Measurements from ENCODE around the gene ADNP. TPM values are rescaled to one million over a fixed set of nuclear protein-coding genes. Genes with fewer than 3 reads are reported as not detected.

ADNP gene
- total and polyA plus RNA-seq, 2 experiments from 2014 or later: 23.2 to 50.8 TPM

DNA sequence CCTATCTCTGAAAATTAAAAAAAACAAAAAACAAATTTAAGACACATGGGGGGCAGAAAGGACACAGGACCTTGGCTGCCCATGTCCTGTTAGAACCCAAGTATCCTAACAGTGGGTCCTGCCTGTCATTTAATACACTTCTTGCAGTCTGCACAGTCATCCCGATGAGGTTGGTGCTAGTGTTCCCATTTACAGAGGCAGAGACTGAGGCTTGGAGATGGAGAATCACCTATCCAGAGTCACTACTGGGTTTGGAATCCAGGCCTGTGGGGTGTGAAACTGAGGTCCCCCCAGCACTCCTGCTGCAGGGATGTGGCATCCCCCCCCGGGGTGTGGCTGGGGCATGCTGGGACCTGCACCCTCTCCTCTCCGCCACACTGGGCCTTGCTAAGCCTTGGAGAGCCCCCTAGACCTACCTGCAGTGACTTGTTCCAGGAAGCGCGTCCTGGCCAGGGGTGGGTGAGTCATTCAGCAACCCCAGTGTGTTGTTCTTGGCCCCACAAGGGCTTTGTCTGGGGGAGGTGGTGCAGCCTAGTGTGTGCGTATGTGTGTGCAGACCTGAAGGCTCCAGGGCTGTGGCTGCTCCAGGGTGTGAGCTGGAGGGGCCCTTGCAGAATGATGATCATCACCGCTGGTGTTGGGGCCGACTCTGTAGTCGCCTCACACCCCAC is 86.7 kb downstream of the ADNP start:
- Histone ChIP-seq H3K4me3 (no peak overlapping the region), H3K9me3 (ENCODE audit: low read depth) (no peaks in the 10 kb centered on the region), H3K27ac (no peak overlapping the region), H3K4me1 (ENCODE audit: low read depth) (no peaks in the 10 kb centered on the region), H3K27me3 (no peaks in the 10 kb centered on the region), H3K36me3 (no peaks in the 10 kb centered on the region)
- DNase-seq (ENCODE audit: low read depth in 1 of 2, low spot score in 1 of 2): peak in 1 of 2 donors; percentile 91
- TF ChIP-seq, protein P1, sequence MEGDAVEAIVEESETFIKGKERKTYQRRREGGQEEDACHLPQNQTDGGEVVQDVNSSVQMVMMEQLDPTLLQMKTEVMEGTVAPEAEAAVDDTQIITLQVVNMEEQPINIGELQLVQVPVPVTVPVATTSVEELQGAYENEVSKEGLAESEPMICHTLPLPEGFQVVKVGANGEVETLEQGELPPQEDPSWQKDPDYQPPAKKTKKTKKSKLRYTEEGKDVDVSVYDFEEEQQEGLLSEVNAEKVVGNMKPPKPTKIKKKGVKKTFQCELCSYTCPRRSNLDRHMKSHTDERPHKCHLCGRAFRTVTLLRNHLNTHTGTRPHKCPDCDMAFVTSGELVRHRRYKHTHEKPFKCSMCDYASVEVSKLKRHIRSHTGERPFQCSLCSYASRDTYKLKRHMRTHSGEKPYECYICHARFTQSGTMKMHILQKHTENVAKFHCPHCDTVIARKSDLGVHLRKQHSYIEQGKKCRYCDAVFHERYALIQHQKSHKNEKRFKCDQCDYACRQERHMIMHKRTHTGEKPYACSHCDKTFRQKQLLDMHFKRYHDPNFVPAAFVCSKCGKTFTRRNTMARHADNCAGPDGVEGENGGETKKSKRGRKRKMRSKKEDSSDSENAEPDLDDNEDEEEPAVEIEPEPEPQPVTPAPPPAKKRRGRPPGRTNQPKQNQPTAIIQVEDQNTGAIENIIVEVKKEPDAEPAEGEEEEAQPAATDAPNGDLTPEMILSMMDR (IDR thresholded peaks at IDR 0.05; ENCODE audit: low read depth, low read length): no peak

DNA sequence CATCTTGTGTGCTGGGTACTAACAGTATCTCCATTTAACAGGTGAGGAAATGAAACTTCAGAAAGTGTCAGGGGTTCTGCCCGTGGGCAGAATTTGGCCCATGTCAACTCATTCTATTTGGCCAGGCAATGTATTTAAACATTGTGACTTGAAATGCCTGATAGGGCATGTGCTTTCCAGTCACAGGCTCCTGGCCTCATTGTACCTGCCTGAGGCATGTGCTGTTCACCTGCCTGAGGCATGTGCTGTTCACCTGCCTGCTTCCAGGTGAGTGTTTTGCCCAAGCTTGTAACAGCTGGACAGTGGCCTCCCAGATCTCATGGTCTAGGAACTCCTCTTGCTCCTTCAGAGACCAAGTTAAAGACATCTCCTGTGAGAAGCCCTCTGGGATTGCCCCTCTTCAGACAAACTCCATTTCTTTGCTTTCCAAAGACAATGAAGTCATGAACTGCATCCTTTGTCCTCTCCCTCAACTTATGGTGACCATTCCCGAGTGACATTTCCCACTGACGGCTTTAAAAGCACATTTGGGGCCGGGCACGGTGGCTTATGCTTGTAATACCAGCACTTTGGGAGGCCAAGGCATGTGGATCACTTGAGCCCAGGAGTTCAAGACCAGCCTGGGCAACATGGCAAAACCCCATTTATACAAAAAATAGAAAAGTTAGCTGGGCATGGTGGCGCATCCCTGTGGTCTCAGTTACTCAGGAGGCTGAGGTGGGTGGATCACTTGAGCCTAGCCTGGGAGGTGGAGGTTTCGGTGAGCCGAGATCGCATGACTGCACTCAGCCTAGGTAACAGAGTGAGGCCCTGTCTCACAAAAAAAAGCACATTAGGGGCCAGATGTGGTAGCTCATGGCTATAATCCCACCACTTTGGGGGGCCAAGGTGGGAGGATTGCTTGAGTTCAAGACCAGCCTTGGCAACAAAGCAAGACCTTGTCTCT is 87.6 kb downstream of the ADNP start:
- no peak overlapping the region for H3K27ac ChIP-seq
- no peaks in the 10 kb centered on the region for H3K9me3 ChIP-seq (ENCODE audit: low read depth)
- H3K27me3 ChIP-seq: no peaks in the 10 kb centered on the region
- DNase-seq (ENCODE audit: low read depth in 1 of 2, low spot score in 1 of 2): no peak
- TF ChIP-seq, protein P1 (IDR thresholded peaks at IDR 0.05; ENCODE audit: low read depth, low read length): no peak
- no peak overlapping the region for H3K4me3 ChIP-seq
- H3K36me3 ChIP-seq: no peaks in the 10 kb centered on the region
- H3K4me1 ChIP-seq (ENCODE audit: low read depth): no peaks in the 10 kb centered on the region

DNA sequence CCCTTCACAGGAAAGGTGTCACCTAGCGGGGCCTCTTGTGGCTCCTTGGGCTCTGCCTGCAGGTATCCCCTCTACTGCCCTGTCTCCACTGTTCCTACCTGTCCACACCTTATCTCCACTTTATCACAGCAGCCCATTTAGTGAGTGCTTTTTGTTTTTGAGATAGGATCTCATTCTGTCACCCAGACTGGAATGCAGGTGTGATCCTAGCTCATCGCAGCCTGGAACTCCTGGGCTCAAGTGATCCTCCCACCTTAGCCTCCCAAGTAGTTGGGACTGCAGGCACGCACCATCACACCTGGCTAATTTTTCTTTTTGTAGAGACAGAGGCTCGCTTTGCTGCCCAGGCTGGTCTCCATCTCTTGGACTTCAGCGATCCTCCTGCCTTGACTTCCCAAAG is 88.4 kb downstream of the ADNP start:
- Histone ChIP-seq H3K9me3 (ENCODE audit: low read depth) (no peaks in the 10 kb centered on the region), H3K27me3 (no peaks in the 10 kb centered on the region), H3K36me3 (no peaks in the 10 kb centered on the region), H3K4me1 (ENCODE audit: low read depth) (no peaks in the 10 kb centered on the region), H3K4me3 (no peak overlapping the region), H3K27ac (no peak overlapping the region)
- no peak for DNase-seq (ENCODE audit: low read depth in 1 of 2, low spot score in 1 of 2)
- TF ChIP-seq, protein P1 (IDR thresholded peaks at IDR 0.05; ENCODE audit: low read depth, low read length): no peak

Other genes with a start within 250 kb of the ADNP start
- 3.0 and 3.8 TPM in 2 replicates for gene RIPOR3, start 239.9 kb downstream of the ADNP start, total RNA-seq
- 0.91 and 4.8 TPM in 2 replicates for gene RIPOR3, start 239.9 kb downstream of the ADNP start, polyA plus RNA-seq
- 15.5 and 20.0 TPM in 2 replicates for gene PARD6B, start 199.9 kb downstream of the ADNP start, total RNA-seq
- gene PARD6B, start 199.9 kb downstream of the ADNP start, polyA plus RNA-seq: 10.2 and 20.4 TPM in 2 replicates
- 16.1 and 23.6 TPM in 2 replicates for gene BCAS4, start 136.4 kb downstream of the ADNP start, total RNA-seq
- 26.1 and 31.8 TPM in 2 replicates for gene BCAS4, start 136.4 kb downstream of the ADNP start, polyA plus RNA-seq
- 65.2 and 76.2 TPM in 2 replicates for gene DPM1, start 27.1 kb upstream of the ADNP start, total RNA-seq
- 83.4 and 89.8 TPM in 2 replicates for gene DPM1, start 27.1 kb upstream of the ADNP start, polyA plus RNA-seq
- gene MOCS3, start 27.4 kb upstream of the ADNP start, total RNA-seq: 9.4 and 9.6 TPM in 2 replicates
- gene MOCS3, start 27.4 kb upstream of the ADNP start, polyA plus RNA-seq: 6.2 and 10.3 TPM in 2 replicates
- 72.0 and 129 TPM in 2 replicates for gene KCNG1, start 91.7 kb upstream of the ADNP start, total RNA-seq
- 34.1 and 60.1 TPM in 2 replicates for gene KCNG1, start 91.7 kb upstream of the ADNP start, polyA plus RNA-seq

All from cardiac muscle cell (in vitro differentiated cells and primary cell).